ENCODE results near the gene S100A1. TPM values are rescaled to one million over a fixed set of nuclear protein-coding genes. Genes with fewer than 3 reads are reported as not detected.

S100A1 gene
- total and polyA plus RNA-seq, 2 of the 13 experiments (the other 11 are each of a cell fraction or from before 2014, with no cell fraction given): 120 to 251 TPM

DNA sequence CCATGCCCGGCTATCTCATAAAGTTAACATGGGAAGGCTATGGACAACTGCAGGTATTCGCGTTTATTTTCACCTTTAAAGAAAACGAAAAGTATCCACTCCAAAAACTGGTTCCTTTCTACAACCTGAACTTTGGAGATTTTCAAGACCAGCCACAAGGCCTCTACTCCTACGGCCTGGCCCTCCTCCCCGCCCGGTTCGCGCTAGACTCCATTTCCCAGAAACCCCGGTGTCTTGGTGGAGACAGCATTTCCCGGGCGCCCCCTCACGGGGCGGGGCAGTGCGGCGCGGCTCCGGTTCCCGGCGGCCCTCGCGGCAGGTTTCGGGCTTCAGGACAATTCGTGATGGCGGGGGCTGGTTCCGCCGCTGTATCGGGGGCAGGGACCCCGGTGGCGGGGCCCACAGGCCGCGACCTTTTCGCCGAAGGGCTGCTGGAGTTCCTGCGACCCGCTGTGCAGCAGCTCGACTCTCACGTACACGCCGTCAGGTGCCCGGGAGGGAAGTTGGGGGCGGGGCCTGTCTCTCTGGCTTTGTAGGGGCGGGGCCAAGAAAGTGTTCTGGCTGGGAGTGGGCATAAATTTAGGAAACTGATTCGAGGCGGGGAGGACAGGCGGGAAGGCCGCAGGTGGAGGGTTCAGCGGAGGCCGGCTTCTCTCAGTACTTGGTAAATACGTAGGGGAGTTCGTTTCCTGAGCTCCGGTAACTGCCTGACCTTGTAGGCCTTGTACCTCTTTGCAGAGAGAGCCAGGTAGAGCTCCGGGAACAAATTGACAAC, 30.4 kb downstream of the S100A1 start, which contains the start of gene SNAPIN (continued):
- TF ChIP-seq, protein P1, sequence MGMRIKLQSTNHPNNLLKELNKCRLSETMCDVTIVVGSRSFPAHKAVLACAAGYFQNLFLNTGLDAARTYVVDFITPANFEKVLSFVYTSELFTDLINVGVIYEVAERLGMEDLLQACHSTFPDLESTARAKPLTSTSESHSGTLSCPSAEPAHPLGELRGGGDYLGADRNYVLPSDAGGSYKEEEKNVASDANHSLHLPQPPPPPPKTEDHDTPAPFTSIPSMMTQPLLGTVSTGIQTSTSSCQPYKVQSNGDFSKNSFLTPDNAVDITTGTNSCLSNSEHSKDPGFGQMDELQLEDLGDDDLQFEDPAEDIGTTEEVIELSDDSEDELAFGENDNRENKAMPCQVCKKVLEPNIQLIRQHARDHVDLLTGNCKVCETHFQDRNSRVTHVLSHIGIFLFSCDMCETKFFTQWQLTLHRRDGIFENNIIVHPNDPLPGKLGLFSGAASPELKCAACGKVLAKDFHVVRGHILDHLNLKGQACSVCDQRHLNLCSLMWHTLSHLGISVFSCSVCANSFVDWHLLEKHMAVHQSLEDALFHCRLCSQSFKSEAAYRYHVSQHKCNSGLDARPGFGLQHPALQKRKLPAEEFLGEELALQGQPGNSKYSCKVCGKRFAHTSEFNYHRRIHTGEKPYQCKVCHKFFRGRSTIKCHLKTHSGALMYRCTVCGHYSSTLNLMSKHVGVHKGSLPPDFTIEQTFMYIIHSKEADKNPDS (CRISPR knock-in tag; IDR thresholded peaks at IDR 0.05): peak; percentile 55; the same call in 1 of the 2 replicates
- TF ChIP-seq SP2 (CRISPR knock-in tag; IDR thresholded peaks at IDR 0.05): peak; percentile 37; the same call in 1 of the 2 replicates
- no peak for TF ChIP-seq ZNF572 (CRISPR knock-in tag; IDR thresholded peaks at IDR 0.05)
- TF ChIP-seq PAX8 (CRISPR knock-in tag; IDR thresholded peaks at IDR 0.05; ENCODE audit: borderline replicate concordance): no peak
- TF ChIP-seq, protein P2, sequence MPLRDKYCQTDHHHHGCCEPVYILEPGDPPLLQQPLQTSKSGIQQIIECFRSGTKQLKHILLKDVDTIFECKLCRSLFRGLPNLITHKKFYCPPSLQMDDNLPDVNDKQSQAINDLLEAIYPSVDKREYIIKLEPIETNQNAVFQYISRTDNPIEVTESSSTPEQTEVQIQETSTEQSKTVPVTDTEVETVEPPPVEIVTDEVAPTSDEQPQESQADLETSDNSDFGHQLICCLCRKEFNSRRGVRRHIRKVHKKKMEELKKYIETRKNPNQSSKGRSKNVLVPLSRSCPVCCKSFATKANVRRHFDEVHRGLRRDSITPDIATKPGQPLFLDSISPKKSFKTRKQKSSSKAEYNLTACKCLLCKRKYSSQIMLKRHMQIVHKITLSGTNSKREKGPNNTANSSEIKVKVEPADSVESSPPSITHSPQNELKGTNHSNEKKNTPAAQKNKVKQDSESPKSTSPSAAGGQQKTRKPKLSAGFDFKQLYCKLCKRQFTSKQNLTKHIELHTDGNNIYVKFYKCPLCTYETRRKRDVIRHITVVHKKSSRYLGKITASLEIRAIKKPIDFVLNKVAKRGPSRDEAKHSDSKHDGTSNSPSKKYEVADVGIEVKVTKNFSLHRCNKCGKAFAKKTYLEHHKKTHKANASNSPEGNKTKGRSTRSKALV (CRISPR knock-in tag; IDR thresholded peaks at IDR 0.05): no peak
- no peak for TF ChIP-seq ZNF121 (CRISPR knock-in tag; IDR thresholded peaks at IDR 0.05)
- TF ChIP-seq SRSF1 (optimal IDR thresholded peaks at IDR 0.05; ENCODE audit: low read depth, low read length): peak; percentile 91
- TF ChIP-seq, protein P3, sequence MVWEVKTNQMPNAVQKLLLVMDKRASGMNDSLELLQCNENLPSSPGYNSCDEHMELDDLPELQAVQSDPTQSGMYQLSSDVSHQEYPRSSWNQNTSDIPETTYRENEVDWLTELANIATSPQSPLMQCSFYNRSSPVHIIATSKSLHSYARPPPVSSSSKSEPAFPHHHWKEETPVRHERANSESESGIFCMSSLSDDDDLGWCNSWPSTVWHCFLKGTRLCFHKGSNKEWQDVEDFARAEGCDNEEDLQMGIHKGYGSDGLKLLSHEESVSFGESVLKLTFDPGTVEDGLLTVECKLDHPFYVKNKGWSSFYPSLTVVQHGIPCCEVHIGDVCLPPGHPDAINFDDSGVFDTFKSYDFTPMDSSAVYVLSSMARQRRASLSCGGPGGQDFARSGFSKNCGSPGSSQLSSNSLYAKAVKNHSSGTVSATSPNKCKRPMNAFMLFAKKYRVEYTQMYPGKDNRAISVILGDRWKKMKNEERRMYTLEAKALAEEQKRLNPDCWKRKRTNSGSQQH (CRISPR knock-in tag; IDR thresholded peaks at IDR 0.05; ENCODE audit: low read depth): no peak; the same call in 1 of the 2 replicates
- TF ChIP-seq, protein P4, sequence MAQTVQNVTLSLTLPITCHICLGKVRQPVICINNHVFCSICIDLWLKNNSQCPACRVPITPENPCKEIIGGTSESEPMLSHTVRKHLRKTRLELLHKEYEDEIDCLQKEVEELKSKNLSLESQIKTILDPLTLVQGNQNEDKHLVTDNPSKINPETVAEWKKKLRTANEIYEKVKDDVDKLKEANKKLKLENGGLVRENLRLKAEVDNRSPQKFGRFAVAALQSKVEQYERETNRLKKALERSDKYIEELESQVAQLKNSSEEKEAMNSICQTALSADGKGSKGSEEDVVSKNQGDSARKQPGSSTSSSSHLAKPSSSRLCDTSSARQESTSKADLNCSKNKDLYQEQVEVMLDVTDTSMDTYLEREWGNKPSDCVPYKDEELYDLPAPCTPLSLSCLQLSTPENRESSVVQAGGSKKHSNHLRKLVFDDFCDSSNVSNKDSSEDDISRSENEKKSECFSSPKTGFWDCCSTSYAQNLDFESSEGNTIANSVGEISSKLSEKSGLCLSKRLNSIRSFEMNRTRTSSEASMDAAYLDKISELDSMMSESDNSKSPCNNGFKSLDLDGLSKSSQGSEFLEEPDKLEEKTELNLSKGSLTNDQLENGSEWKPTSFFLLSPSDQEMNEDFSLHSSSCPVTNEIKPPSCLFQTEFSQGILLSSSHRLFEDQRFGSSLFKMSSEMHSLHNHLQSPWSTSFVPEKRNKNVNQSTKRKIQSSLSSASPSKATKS (CRISPR knock-in tag; IDR thresholded peaks at IDR 0.05): no peak
- TF ChIP-seq CREM (IDR thresholded peaks at IDR 0.05): peak; percentile 65
- no peak for TF ChIP-seq CREM (CRISPR knock-in tag; IDR thresholded peaks at IDR 0.05)
- no peak for TF ChIP-seq RAD51 (IDR thresholded peaks at IDR 0.05; ENCODE audit: borderline replicate concordance)
- no peak for TF ChIP-seq RCOR2 (CRISPR knock-in tag; IDR thresholded peaks at IDR 0.05)
- TF ChIP-seq, protein P5, sequence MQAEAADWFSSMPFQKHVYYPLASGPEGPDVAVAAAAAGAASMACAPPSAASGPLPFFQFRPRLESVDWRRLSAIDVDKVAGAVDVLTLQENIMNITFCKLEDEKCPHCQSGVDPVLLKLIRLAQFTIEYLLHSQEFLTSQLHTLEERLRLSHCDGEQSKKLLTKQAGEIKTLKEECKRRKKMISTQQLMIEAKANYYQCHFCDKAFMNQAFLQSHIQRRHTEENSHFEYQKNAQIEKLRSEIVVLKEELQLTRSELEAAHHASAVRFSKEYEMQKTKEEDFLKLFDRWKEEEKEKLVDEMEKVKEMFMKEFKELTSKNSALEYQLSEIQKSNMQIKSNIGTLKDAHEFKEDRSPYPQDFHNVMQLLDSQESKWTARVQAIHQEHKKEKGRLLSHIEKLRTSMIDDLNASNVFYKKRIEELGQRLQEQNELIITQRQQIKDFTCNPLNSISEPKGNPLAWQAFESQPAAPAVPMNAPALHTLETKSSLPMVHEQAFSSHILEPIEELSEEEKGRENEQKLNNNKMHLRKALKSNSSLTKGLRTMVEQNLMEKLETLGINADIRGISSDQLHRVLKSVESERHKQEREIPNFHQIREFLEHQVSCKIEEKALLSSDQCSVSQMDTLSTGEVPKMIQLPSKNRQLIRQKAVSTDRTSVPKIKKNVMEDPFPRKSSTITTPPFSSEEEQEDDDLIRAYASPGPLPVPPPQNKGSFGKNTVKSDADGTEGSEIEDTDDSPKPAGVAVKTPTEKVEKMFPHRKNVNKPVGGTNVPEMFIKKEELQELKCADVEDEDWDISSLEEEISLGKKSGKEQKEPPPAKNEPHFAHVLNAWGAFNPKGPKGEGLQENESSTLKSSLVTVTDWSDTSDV (CRISPR knock-in tag; IDR thresholded peaks at IDR 0.05): peak; percentile 61; the same call in 1 of the 2 replicates
- TF ChIP-seq ZNF589 (CRISPR knock-in tag; conservative IDR thresholded peaks at IDR 0.05): no peak
- TF ChIP-seq LCORL (IDR thresholded peaks at IDR 0.05): no peak
- peak; percentile 80 for TF ChIP-seq LCORL (CRISPR knock-in tag; IDR thresholded peaks at IDR 0.05)
- TF ChIP-seq, protein P6, sequence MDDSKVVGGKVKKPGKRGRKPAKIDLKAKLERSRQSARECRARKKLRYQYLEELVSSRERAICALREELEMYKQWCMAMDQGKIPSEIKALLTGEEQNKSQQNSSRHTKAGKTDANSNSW (CRISPR knock-in tag; IDR thresholded peaks at IDR 0.05; ENCODE audit: borderline replicate concordance): peak; percentile 35; the same call in 1 of the 2 replicates
- TF ChIP-seq ZNF841 (CRISPR knock-in tag; IDR thresholded peaks at IDR 0.05; ENCODE audit: borderline replicate concordance): no peak
